Effector memory CD8-positive, alpha-beta T cell (primary cell): Measurements from ENCODE around the gene PTPRM.

ENCODE experiments used
- ATAC-seq: fragments of 150-1000 bp; cut with Tn5 transposase; replicated peaks from 2 replicates; pipeline ENCODE4 v1.10.0; 2021; ENCODE audit warnings: mild to moderate bottlenecking, moderate library complexity
- DNase-seq, 3 experiments: peaks; one replicate each; pipeline ENCODE4 v3.0.0; 2021
- H3K27ac Mint-ChIP-seq, 2 donors: one replicate each; pipeline ENCODE4 v1.8.0; 2022; ENCODE audit warnings: mild to moderate bottlenecking in 2 of 2, mixed read lengths in 2 of 2, moderate library complexity in 2 of 2
- H3K27me3 Mint-ChIP-seq, 2 donors: one replicate each; pipeline ENCODE4 v1.8.0; 2022; ENCODE audit warnings: mixed read lengths in 2 of 2
- H3K36me3 Mint-ChIP-seq: one replicate; pipeline ENCODE4 v1.8.0; 2022; ENCODE audit warnings: mild to moderate bottlenecking, moderate library complexity, mixed read lengths; ENCODE audit not compliant: insufficient read depth
- H3K4me1 Mint-ChIP-seq, 2 donors: one replicate each; pipeline ENCODE4 v1.8.0; 2022; ENCODE audit warnings: low read depth in 2 of 2, mixed read lengths in 2 of 2
- H3K4me3 Mint-ChIP-seq, 2 donors: one replicate each; pipeline ENCODE4 v1.8.0; 2022; ENCODE audit warnings: mild to moderate bottlenecking in 2 of 2, mixed read lengths in 2 of 2, moderate library complexity in 2 of 2
- H3K9me3 Mint-ChIP-seq, 2 donors: one replicate each; pipeline ENCODE4 v1.8.0; 2022; ENCODE audit warnings: mixed read lengths in 2 of 2

Gene PTPRM

GRCh38 chr18:7914834-7915670 is 347.9 kb downstream of the PTPRM start:
- H3K4me1 Mint-ChIP-seq, result no peaks in the 10 kb centered on the region
- no peaks in the 10 kb centered on the region for H3K27me3 Mint-ChIP-seq
- no peak overlapping the region for H3K4me3 Mint-ChIP-seq
- H3K27ac Mint-ChIP-seq, result no peak overlapping the region
- DNase-seq (no peak), ATAC-seq (no peak)
- H3K36me3 Mint-ChIP-seq, result no peaks in the 10 kb centered on the region
- H3K9me3 Mint-ChIP-seq, result no peaks in the 10 kb centered on the region

GRCh38 chr18:7918701-7919100 is 351.6 kb downstream of the PTPRM start:
- Mint-ChIP-seq H3K27ac (no peak overlapping the region), H3K27me3 (no peaks in the 10 kb centered on the region), H3K9me3 (peaks cover 0 to 6% of the 10 kb centered on the region in 2 donors), H3K4me3 (no peak overlapping the region), H3K36me3 (no peaks in the 10 kb centered on the region), H3K4me1 (no peaks in the 10 kb centered on the region)
- no peak for ATAC-seq
- DNase-seq, result no peak

GRCh38 chr18:7919565-7919964 is 352.4 kb downstream of the PTPRM start:
- Mint-ChIP-seq H3K27ac (no peak overlapping the region), H3K4me3 (no peak overlapping the region), H3K9me3 (peaks cover 0 to 6% of the 10 kb centered on the region in 2 donors), H3K4me1 (no peaks in the 10 kb centered on the region), H3K36me3 (no peaks in the 10 kb centered on the region), H3K27me3 (no peaks in the 10 kb centered on the region)
- ATAC-seq, result no peak
- no peak for DNase-seq

- ATAC-seq (no peak), DNase-seq (no peak)
- Mint-ChIP-seq H3K36me3 (no peaks in the 10 kb centered on the region), H3K4me1 (no peaks in the 10 kb centered on the region), H3K4me3 (no peak overlapping the region), H3K27me3 (no peaks in the 10 kb centered on the region), H3K27ac (no peak overlapping the region), H3K9me3 (peaks cover 0 to 6% of the 10 kb centered on the region in 2 donors)
These were observed 354.9 kb downstream of the PTPRM start for GRCh38 chr18:7921938-7922587.

- Mint-ChIP-seq H3K9me3 (peaks cover 0 to 6% of the 10 kb centered on the region in 2 donors), H3K27me3 (no peaks in the 10 kb centered on the region), H3K4me3 (no peak overlapping the region), H3K27ac (no peak overlapping the region), H3K4me1 (no peaks in the 10 kb centered on the region), H3K36me3 (no peaks in the 10 kb centered on the region)
- ATAC-seq, result no peak
- DNase-seq, result no peak
These were observed 356.0 kb downstream of the PTPRM start for GRCh38 chr18:7923105-7923504.

GRCh38 chr18:7924616-7925015 is 357.5 kb downstream of the PTPRM start:
- Mint-ChIP-seq H3K4me3 (no peak overlapping the region), H3K4me1 (no peaks in the 10 kb centered on the region), H3K27me3 (no peaks in the 10 kb centered on the region), H3K36me3 (no peaks in the 10 kb centered on the region), H3K9me3 (peaks cover 0 to 6% of the 10 kb centered on the region in 2 donors), H3K27ac (no peak overlapping the region)
- no peak for DNase-seq
- no peak for ATAC-seq

DNA sequence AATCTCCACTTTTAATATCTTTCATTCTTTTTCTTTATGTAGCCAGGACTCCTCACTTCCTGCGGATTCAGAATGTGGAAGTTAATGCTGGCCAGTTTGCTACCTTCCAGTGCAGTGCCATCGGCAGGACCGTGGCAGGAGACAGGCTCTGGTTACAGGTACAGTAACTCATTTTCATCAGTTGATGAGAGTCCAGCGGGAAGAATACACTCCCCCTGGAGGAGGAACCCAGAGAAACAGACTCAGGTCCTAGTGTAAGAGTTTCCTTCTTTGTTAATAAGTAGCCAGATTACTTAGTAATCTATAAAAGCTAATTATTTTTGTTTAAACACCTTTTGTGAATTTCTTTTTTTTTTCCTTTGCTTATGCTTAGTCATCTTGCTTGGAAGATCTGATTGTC is 359.4 kb downstream of the PTPRM start:
- Mint-ChIP-seq H3K4me3 (no peak overlapping the region), H3K27ac (no peak overlapping the region), H3K9me3 (no peaks in the 10 kb centered on the region), H3K27me3 (no peaks in the 10 kb centered on the region), H3K4me1 (no peaks in the 10 kb centered on the region), H3K36me3 (no peaks in the 10 kb centered on the region)
- DNase-seq (no peak), ATAC-seq (no peak)

GRCh38 chr18:7927119-7927518 is 360.0 kb downstream of the PTPRM start:
- Mint-ChIP-seq H3K9me3 (no peaks in the 10 kb centered on the region), H3K4me3 (no peak overlapping the region), H3K27me3 (no peaks in the 10 kb centered on the region), H3K4me1 (no peaks in the 10 kb centered on the region), H3K27ac (no peak overlapping the region), H3K36me3 (no peaks in the 10 kb centered on the region)
- no peak for DNase-seq
- no peak for ATAC-seq

GRCh38 chr18:7931763-7932162 is 364.6 kb downstream of the PTPRM start:
- Mint-ChIP-seq H3K4me3 (no peak overlapping the region), H3K4me1 (no peaks in the 10 kb centered on the region), H3K36me3 (no peaks in the 10 kb centered on the region), H3K27me3 (no peaks in the 10 kb centered on the region), H3K27ac (no peak overlapping the region), H3K9me3 (no peaks in the 10 kb centered on the region)
- ATAC-seq (no peak), DNase-seq (no peak)

GRCh38 chr18:7937268-7937667 is 370.2 kb downstream of the PTPRM start:
- no peak overlapping the region for H3K27ac Mint-ChIP-seq

DNA sequence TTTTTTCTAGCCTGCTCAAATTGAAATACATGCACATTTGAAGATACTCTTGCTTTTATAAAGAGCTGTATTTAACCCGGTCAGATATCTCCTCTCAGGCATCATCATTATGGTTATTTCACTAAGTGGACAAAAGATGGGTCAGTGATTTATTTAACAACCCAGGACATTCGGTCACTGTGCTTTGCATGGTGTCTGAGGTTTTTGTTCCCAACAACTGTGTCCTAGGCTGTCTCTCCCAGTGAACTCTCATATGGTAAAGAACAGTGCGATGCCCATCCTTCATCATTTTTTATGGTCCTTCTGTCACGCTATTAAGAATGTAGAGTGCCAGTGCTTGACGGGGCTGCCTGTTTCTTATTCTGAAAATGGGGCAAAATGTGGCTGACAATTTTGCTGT is 372.4 kb downstream of the PTPRM start:
- ATAC-seq (no peak), DNase-seq (no peak)
- no peaks in the 10 kb centered on the region for H3K36me3 Mint-ChIP-seq
- H3K27me3 Mint-ChIP-seq, result no peaks in the 10 kb centered on the region
- H3K9me3 Mint-ChIP-seq, result peaks cover 0 to 4% of the 10 kb centered on the region in 2 donors
- H3K4me3 Mint-ChIP-seq, result no peak overlapping the region
- H3K4me1 Mint-ChIP-seq, result peaks cover 6 to 8% of the 10 kb centered on the region in 2 donors
- no peak overlapping the region for H3K27ac Mint-ChIP-seq

More at GRCh38 chr18:7937268-7937667, 370.2 kb downstream of the PTPRM start:
- Mint-ChIP-seq H3K27me3 (no peaks in the 10 kb centered on the region), H3K36me3 (no peaks in the 10 kb centered on the region), H3K9me3 (no peaks in the 10 kb centered on the region), H3K4me3 (no peak overlapping the region), H3K4me1 (no peaks in the 10 kb centered on the region)
- no peak for ATAC-seq
- DNase-seq, result no peak

GRCh38 chr18:7940379-7940778 is 373.3 kb downstream of the PTPRM start:
- Mint-ChIP-seq H3K27ac (no peak overlapping the region), H3K4me3 (no peak overlapping the region), H3K9me3 (peaks cover 0 to 4% of the 10 kb centered on the region in 2 donors), H3K27me3 (no peaks in the 10 kb centered on the region), H3K36me3 (no peaks in the 10 kb centered on the region), H3K4me1 (peaks cover 6 to 12% of the 10 kb centered on the region in 2 donors)
- DNase-seq (no peak), ATAC-seq (no peak)

GRCh38 chr18:7940971-7941370 is 373.9 kb downstream of the PTPRM start:
- ATAC-seq (no peak), DNase-seq (no peak)
- no peak overlapping the region for H3K4me3 Mint-ChIP-seq
- H3K4me1 Mint-ChIP-seq, result peaks cover 6 to 17% of the 10 kb centered on the region in 2 donors
- no peaks in the 10 kb centered on the region for H3K27me3 Mint-ChIP-seq
- no peaks in the 10 kb centered on the region for H3K36me3 Mint-ChIP-seq
- no peak overlapping the region for H3K27ac Mint-ChIP-seq
- H3K9me3 Mint-ChIP-seq, result peaks cover 0 to 4% of the 10 kb centered on the region in 2 donors

DNA sequence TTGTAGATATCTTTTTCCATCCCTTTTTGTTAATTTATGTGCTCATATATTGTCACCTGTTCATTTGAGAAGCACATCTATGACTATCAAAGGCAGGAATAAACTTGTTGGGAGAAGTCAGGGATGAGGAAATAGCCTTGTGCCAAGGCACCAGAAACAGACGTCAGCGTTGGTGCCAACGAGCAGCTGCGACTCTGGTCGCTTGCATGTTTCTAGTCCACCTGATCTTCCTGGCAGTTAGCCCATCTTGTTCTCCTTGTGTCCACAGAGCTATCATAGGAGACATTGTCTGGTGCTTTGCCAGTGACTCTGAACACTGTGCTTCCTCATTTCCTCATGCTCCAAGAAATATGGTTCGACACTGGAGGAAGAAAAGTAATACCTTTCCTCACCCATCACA is 374.4 kb downstream of the PTPRM start:
- Mint-ChIP-seq H3K27ac (no peak overlapping the region), H3K36me3 (no peaks in the 10 kb centered on the region), H3K4me1 (peaks cover 6 to 17% of the 10 kb centered on the region in 2 donors), H3K27me3 (no peaks in the 10 kb centered on the region), H3K9me3 (peaks cover 0 to 4% of the 10 kb centered on the region in 2 donors), H3K4me3 (no peak overlapping the region)
- ATAC-seq, result no peak
- DNase-seq, result no peak
